H9 (cell line): ENCODE measurements around the gene PIEZO2. TPM values are rescaled to one million over a fixed set of nuclear protein-coding genes. Genes with fewer than 3 reads are reported as not detected.

Experiments used
- DNase-seq: peaks from one replicate; pipeline ENCODE4 v3.0.0-alpha.2; 2017
- H2AFZ ChIP-seq: one replicate; pipeline ENCODE4 v1.6.1; 2013; ENCODE audit warnings: mild to moderate bottlenecking, low read length, control low read depth, moderate library complexity
- H2AK5ac ChIP-seq: 2 replicates; pipeline ENCODE4 v1.6.1; 2013; ENCODE audit warnings: low read length, control low read depth, mixed read lengths; ENCODE audit not compliant: insufficient read length
- H2BK120ac ChIP-seq: one replicate; pipeline ENCODE4 v1.6.1; 2013; ENCODE audit warnings: low read depth, mild to moderate bottlenecking, low read length, control low read depth, inconsistent platforms; ENCODE audit not compliant: poor library complexity, severe bottlenecking
- H2BK12ac ChIP-seq: 2 replicates; pipeline ENCODE4 v1.6.1; 2013; ENCODE audit warnings: low read length, control low read depth, mixed read lengths, low read depth; ENCODE audit not compliant: insufficient read length
- H2BK15ac ChIP-seq: 2 replicates; pipeline ENCODE4 v1.6.1; 2013; ENCODE audit warnings: low read depth, low read length, control low read depth
- H2BK20ac ChIP-seq: one replicate; pipeline ENCODE4 v1.6.1; 2013; ENCODE audit warnings: low read depth, mild to moderate bottlenecking, low read length, control low read depth, inconsistent platforms; ENCODE audit not compliant: poor library complexity, severe bottlenecking
- H2BK5ac ChIP-seq: 2 replicates; pipeline ENCODE4 v1.6.1; 2013; ENCODE audit warnings: low read length, control low read depth, mixed read lengths; ENCODE audit not compliant: insufficient read length
- H3K14ac ChIP-seq: 2 replicates; pipeline ENCODE4 v1.6.1; 2013; ENCODE audit warnings: low read length, control low read depth; ENCODE audit not compliant: insufficient read depth
- H3K18ac ChIP-seq: 2 replicates; pipeline ENCODE4 v1.6.1; 2013; ENCODE audit warnings: low read depth, mild to moderate bottlenecking, mixed read lengths, low read length, control low read depth; ENCODE audit not compliant: insufficient read length
- H3K23ac ChIP-seq: 2 replicates; pipeline ENCODE4 v1.6.1; 2013; ENCODE audit warnings: low read length, control low read depth, mixed read lengths, low read depth; ENCODE audit not compliant: insufficient read length
- H3K23me2 ChIP-seq: 2 replicates; pipeline ENCODE4 v1.6.1; 2013; ENCODE audit warnings: low read depth, mild to moderate bottlenecking, mixed read lengths, low read length, control low read depth; ENCODE audit not compliant: insufficient read length, poor library complexity, severe bottlenecking
- H3K27ac ChIP-seq: 2 replicates; pipeline ENCODE4 v1.5.1; 2013; ENCODE audit warnings: low read length, control low read depth, mixed read lengths, low read depth; ENCODE audit not compliant: insufficient read length
- H3K27me3 ChIP-seq: 2 replicates; pipeline ENCODE4 v1.6.1; 2013; ENCODE audit warnings: low read length, control low read depth, inconsistent platforms; ENCODE audit not compliant: insufficient read depth
- H3K4ac ChIP-seq: 2 replicates; pipeline ENCODE4 v1.6.1; 2013; ENCODE audit warnings: low read depth, mild to moderate bottlenecking, control low read depth, inconsistent platforms, low read length, moderate library complexity
- H3K4me1 ChIP-seq: 2 replicates; pipeline ENCODE4 v1.6.1; 2013; ENCODE audit warnings: low read length, control low read depth, inconsistent platforms; ENCODE audit not compliant: insufficient read depth
- H3K4me2 ChIP-seq: 2 replicates; pipeline ENCODE4 v1.6.1; 2013; ENCODE audit warnings: low read length, control low read depth, mixed read lengths; ENCODE audit not compliant: insufficient read length, insufficient read depth
- H3K56ac ChIP-seq: 2 replicates; pipeline ENCODE4 v1.6.1; 2013; ENCODE audit warnings: low read depth, mild to moderate bottlenecking, mixed read lengths, low read length, control low read depth; ENCODE audit not compliant: insufficient read length
- H3K79me1 ChIP-seq: 2 replicates; pipeline ENCODE4 v1.6.1; 2013; ENCODE audit warnings: low read depth, mild to moderate bottlenecking, moderate library complexity, low read length, control low read depth, inconsistent platforms; ENCODE audit not compliant: insufficient read depth, poor library complexity, severe bottlenecking
- H3K79me2 ChIP-seq: 2 replicates; pipeline ENCODE4 v1.6.1; 2013; ENCODE audit warnings: low read length, control low read depth, inconsistent platforms; ENCODE audit not compliant: insufficient read depth
- H3K9ac ChIP-seq: 2 replicates; pipeline ENCODE4 v1.6.1; 2013; ENCODE audit warnings: low read length, control low read depth, mixed read lengths; ENCODE audit not compliant: insufficient read length; ENCODE audit errors: extremely low read depth
- H3K9me3 ChIP-seq: one replicate; pipeline ENCODE4 v1.6.1; 2013; ENCODE audit warnings: low read depth, low read length, inconsistent platforms; ENCODE audit not compliant: control insufficient read depth
- H3T11ph ChIP-seq: one replicate; pipeline ENCODE4 v1.6.1; 2013; ENCODE audit warnings: mild to moderate bottlenecking, low read length, control low read depth, inconsistent platforms
- H4K20me1 ChIP-seq: one replicate; pipeline ENCODE4 v1.6.1; 2013; ENCODE audit not compliant: control insufficient read depth, insufficient read length, insufficient read depth
- H4K5ac ChIP-seq: 2 replicates; pipeline ENCODE4 v1.6.1; 2013; ENCODE audit warnings: low read depth, mild to moderate bottlenecking, mixed read lengths, low read length, control low read depth; ENCODE audit not compliant: insufficient read length
- H4K8ac ChIP-seq: replicated peaks from 2 replicates; pipeline ENCODE4 v1.6.1; 2013; ENCODE audit warnings: low read length, control low read depth, mixed read lengths, low read depth; ENCODE audit not compliant: insufficient read length
- H4K91ac ChIP-seq: 2 replicates; pipeline ENCODE4 v1.6.1; 2013; ENCODE audit warnings: low read depth, mild to moderate bottlenecking, moderate library complexity, mixed read lengths, low read length, control low read depth; ENCODE audit not compliant: insufficient read length
- H3K27ac Mint-ChIP-seq, 3 experiments: 2 replicates in 2 of 3; 3 replicates in 1 of 3; pipeline ENCODE4 v1.8.0; 2020 to 2021; ENCODE audit warnings: mixed read lengths in 3 of 3, mild to moderate bottlenecking in 1 of 3, moderate library complexity in 1 of 3
- H3K27me3 Mint-ChIP-seq: 2 replicates; pipeline ENCODE4 v1.8.0; 2021; ENCODE audit warnings: low read depth, mild to moderate bottlenecking, moderate library complexity, mixed read lengths
- H3K36me3 Mint-ChIP-seq, 3 experiments: 2 replicates in 2 of 3; 3 replicates in 1 of 3; pipeline ENCODE4 v1.8.0; 2020 to 2021; ENCODE audit warnings: low read depth in 3 of 3, mixed read lengths in 3 of 3; ENCODE audit not compliant: insufficient read depth in 1 of 3
- H3K4me1 Mint-ChIP-seq, 2 experiments: 2 replicates each; pipeline ENCODE4 v1.8.0; 2020; ENCODE audit warnings: mixed read lengths in 2 of 2
- H3K4me3 Mint-ChIP-seq, 2 experiments: 2 replicates in 1 of 2; 3 replicates in 1 of 2; pipeline ENCODE4 v1.8.0; 2020 to 2021; ENCODE audit warnings: mild to moderate bottlenecking in 2 of 2, mixed read lengths in 2 of 2, moderate library complexity in 1 of 2
- H3K9me3 Mint-ChIP-seq, 2 experiments: 2 replicates in 1 of 2; 3 replicates in 1 of 2; pipeline ENCODE4 v1.8.0; 2020; ENCODE audit warnings: mild to moderate bottlenecking in 2 of 2, mixed read lengths in 2 of 2, moderate library complexity in 1 of 2
- WGBS: extraction: QIAGEN DNeasy Blood & Tissue Kit; methylation state at CpG from one replicate; pipeline ENCODE4 v1.1.7; 2013; ENCODE audit warnings: missing lambda C conversion rate, low lambda C conversion rate, mixed read lengths; ENCODE audit not compliant: insufficient read length; ENCODE audit errors: extremely low coverage; 5-methylcytosine and 5-hydroxymethylcytosine counted together
- total RNA-seq: library from RNA; stranded (reverse); gene quantifications from 2 replicates; pipeline ENCODE4 v1.2.1, GENCODE V29; 2021
- TF ChIP-seq, protein P1 (sequence below): fragments of 200-600 bp; sonication (generic); conservative IDR thresholded peaks from 3 replicates; pipeline ENCODE4 v1.8.0; 2021; ENCODE audit warnings: antibody characterized with exemption, mild to moderate bottlenecking

Gene PIEZO2
- total RNA-seq, 1 experiment from 2014 or later = 3.9 TPM

DNA sequence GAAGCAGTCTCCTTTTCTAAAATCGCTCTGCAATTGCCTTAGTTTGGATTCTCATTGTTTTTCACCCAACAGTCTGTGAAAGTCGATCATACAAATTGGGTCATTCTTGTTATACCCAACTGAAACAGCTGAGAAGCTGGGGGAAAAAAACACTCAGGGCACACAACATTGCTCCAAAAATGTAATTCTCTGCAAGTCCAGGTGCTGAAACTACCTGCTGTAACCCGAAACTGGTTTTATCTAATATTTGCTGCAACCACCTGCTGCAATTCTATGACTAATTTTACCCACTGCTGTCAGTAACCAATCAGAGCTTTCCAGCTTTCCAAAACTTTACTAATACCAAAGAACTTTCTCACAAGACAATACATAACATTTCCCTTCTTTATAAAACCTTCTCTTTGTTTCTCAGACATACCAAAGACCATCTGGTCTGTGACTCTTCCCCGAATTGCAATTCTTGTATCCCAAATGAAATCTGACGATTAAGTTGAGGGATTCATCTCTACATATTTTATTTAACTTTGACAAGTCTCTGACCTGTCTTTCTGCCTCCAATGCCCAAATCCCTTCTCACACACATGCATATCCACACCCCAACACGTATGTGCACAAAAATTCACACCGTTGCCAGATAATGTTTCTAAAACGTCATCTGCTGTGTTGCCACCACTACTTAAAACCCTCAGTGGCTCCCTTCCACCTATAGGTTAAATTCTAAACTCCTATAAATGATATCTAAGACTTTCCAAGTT, 198.3 kb downstream of the PIEZO2 start:
- Mint-ChIP-seq H3K27ac (no peak overlapping the region), H3K27me3 (no peaks in the 10 kb centered on the region), H3K36me3 (peaks cover 7 to 9% (median 7%) of the 10 kb centered on the region in 3 experiments), H3K4me1 (peaks cover 4 to 5% of the 10 kb centered on the region in 2 experiments; a peak in 1 of 4 replicates), H3K9me3 (peaks cover 10 to 14% of the 10 kb centered on the region in 2 experiments), H3K4me3 (no peak overlapping the region)
- H4K8ac ChIP-seq = no peak overlapping the region
- H3K79me1 ChIP-seq = no peaks in the 10 kb centered on the region
- H3K27ac ChIP-seq = no peak overlapping the region
- no peak overlapping the region for H3K18ac ChIP-seq
- no peaks in the 10 kb centered on the region for H3K23me2 ChIP-seq
- no peak overlapping the region for H3K4ac ChIP-seq
- no peak overlapping the region for H2AFZ ChIP-seq
- H3K23ac ChIP-seq = no peak overlapping the region
- H3K56ac ChIP-seq = no peak overlapping the region
- WGBS = no CpG with 5 or more reads among the region's 8 CpGs
- H2AK5ac ChIP-seq = no peak overlapping the region
- no peak overlapping the region for H3T11ph ChIP-seq
- no peaks in the 10 kb centered on the region for H3K27me3 ChIP-seq
- H2BK5ac ChIP-seq = no peak overlapping the region
- H3K4me1 ChIP-seq = no peaks in the 10 kb centered on the region
- no peak overlapping the region for H2BK12ac ChIP-seq
- TF ChIP-seq, protein P1, sequence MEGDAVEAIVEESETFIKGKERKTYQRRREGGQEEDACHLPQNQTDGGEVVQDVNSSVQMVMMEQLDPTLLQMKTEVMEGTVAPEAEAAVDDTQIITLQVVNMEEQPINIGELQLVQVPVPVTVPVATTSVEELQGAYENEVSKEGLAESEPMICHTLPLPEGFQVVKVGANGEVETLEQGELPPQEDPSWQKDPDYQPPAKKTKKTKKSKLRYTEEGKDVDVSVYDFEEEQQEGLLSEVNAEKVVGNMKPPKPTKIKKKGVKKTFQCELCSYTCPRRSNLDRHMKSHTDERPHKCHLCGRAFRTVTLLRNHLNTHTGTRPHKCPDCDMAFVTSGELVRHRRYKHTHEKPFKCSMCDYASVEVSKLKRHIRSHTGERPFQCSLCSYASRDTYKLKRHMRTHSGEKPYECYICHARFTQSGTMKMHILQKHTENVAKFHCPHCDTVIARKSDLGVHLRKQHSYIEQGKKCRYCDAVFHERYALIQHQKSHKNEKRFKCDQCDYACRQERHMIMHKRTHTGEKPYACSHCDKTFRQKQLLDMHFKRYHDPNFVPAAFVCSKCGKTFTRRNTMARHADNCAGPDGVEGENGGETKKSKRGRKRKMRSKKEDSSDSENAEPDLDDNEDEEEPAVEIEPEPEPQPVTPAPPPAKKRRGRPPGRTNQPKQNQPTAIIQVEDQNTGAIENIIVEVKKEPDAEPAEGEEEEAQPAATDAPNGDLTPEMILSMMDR = no peak
- no peak overlapping the region for H2BK15ac ChIP-seq
- H2BK120ac ChIP-seq = no peak overlapping the region
- no peak overlapping the region for H3K9ac ChIP-seq
- DNase-seq = no peak
- no peak overlapping the region for H4K5ac ChIP-seq
- no peak overlapping the region for H2BK20ac ChIP-seq
- H3K4me2 ChIP-seq = no peak overlapping the region
- H4K20me1 ChIP-seq = no peaks in the 10 kb centered on the region
- H4K91ac ChIP-seq = no peak overlapping the region
- peaks cover 5% of the 10 kb centered on the region for H3K9me3 ChIP-seq
- no peak overlapping the region for H3K14ac ChIP-seq
- H3K79me2 ChIP-seq = no peaks in the 10 kb centered on the region
